Inflammatory macrophage (primary cell): ENCODE results near the gene SPRR2B.
"Not testable (repeated sequence)": the region's sequence is repeated elsewhere in the genome, so short reads cannot be mapped to it uniquely, and the experiment has no call there.

Experiments used
- DNase-seq, 2 donors: peaks; one replicate each; pipeline ENCODE4 v3.0.0-alpha.2; 2020 to 2022

SPRR2B gene

DNA sequence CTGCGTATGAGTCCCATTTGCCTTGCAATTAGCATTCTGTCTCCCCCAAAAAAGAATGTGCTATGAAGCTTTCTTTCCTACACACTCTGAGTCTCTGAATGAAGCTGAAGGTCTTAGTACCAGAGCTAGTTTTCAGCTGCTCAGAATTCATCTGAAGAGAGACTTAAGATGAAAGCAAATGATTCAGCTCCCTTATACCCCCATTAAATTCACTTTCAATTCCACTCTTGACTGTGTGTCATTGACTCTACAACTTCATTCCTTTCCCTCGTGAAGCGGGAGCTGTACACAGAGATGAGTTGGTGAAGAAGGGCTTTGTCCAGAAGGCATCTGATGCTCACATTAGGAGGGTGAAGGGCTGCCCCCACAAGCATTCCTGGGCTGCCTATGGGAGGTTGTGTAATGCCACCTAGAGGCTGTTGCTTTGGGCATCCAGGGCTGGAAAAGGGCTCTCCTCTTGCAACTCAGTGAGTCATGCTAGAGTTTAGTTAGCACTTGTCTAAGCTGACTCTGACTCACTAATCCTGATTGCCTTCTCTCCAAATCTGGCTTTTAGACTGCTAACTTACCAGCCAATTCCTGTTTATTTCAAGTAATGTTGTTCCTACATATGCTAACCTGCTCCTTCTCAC is 38.6 kb downstream of the SPRR2B start:
- peak; percentile 9 to 15 for DNase-seq

- DNase-seq, result no peak
Observed at GRCh38 chr1:153032073-153032472, 39.3 kb downstream of the SPRR2B start.

DNA sequence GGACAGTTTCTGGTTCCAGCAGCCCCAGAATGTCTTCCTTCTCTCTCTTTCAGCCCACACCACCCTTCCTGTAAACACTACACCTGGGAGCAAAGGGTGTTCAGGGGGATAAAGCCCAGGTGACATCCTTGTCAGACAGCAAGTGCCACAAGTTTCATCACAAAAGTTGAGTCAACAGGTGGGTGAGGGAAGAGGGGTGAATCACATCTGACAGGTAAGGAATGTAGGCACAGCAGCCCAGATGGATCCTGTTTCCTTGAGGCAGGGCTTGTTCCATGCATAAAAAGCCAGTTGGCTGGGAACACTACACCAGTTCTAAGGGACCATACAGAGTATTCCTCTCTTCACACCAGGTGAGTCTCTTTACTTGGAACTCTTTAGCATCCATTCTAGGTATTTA is 40.5 kb downstream of the SPRR2B start, which contains the start of gene SPRR1B:
Gene SPRR1B (plus strand): TSS at position 309 of the 400 bp plus-strand sequence. CDS start 1,143 bp downstream, outside the sequence.
- no peak for DNase-seq

- DNase-seq, result no peak
Observed at GRCh38 chr1:153028766-153029165, 42.6 kb downstream of the SPRR2B start.

- no peak for DNase-seq
Observed at GRCh38 chr1:153025797-153026196, 45.6 kb downstream of the SPRR2B start.

- no peak for DNase-seq
Observed at GRCh38 chr1:153024413-153024812, 47.0 kb downstream of the SPRR2B start.

DNA sequence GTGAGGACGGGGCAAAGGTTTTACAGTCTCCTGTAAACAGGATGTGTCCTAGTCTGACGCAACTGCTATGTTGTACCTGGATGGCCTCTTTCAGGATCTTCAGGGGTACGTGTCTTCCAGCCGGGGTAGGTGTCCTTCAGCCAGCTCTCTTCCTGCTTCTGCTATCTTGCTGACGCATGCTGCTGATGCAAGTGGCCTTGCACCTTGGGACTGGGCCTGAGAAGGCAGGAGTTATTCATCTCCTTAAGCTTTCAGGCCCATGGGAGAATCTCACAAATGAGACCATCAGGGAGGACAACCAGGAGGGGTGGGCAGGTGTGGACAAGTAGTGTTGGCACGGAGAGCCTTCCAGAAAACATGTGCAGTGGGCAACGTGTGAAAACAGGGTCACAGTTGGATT is 48.3 kb downstream of the SPRR2B start:
- no peak for DNase-seq

DNA sequence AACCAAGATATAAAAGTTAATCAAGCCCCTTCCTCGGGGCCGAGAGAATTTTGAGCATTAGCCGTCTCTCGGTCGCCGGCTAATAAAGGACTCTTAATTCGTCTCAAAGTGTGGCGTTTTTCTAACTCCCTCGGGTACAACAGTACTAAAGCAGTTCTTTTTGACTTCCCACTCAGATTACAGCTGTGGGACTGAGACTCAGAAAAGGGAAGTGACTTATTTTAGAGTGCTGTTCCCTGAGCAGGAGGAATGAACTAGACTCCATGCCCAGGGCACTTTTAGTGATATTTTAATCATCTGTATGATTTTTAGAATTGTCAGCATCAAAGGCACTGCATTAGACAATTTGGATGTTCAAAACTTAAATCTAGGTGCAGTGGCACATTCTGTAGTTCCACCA is 49.1 kb downstream of the SPRR2B start:
- DNase-seq, result peak in 1 of 2 donors; percentile 11

GRCh38 chr1:153021829-153022228 is 49.6 kb downstream of the SPRR2B start:
- DNase-seq, result not testable (repeated sequence)
